Small intestine (tissue), 7 donors: ENCODE measurements around the gene RAB8A. TPM values are rescaled to one million over a fixed set of nuclear protein-coding genes. Genes with fewer than 3 reads are reported as not detected.

Experiments
- DNase-seq, 2 donors: peaks; one replicate each; pipeline versions ENCODE4 v3.0.0 to v3.0.0-alpha.2; 2013
- FAIRE-seq: peaks from 2 replicates; lab custom pipeline; 2012; peaks lifted over from hg19 to GRCh38; lab: Jason Lieb, UNC
- H3K27ac ChIP-seq, 3 donors: one replicate each; pipeline ENCODE4 v1.5.1; 2013; ENCODE audit warnings: low read length in 2 of 3, mild to moderate bottlenecking in 2 of 3, control low read depth in 1 of 3, inconsistent platforms in 1 of 3, low read depth in 1 of 3, moderate library complexity in 1 of 3
- H3K27me3 ChIP-seq, 3 donors: one replicate each; pipeline ENCODE4 v1.6.1; 2013; ENCODE audit warnings: low read length in 3 of 3, inconsistent platforms in 1 of 3; ENCODE audit not compliant: control insufficient read depth in 3 of 3, insufficient read depth in 3 of 3
- H3K36me3 ChIP-seq, 3 donors: one replicate each; pipeline ENCODE4 v1.6.1; 2013; ENCODE audit warnings: low read length in 3 of 3, inconsistent platforms in 1 of 3, low read depth in 1 of 3, mild to moderate bottlenecking in 1 of 3, moderate library complexity in 1 of 3; ENCODE audit not compliant: control insufficient read depth in 3 of 3, insufficient read depth in 2 of 3
- H3K4me1 ChIP-seq, 3 donors: one replicate each; pipeline ENCODE4 v1.6.1; 2013; ENCODE audit warnings: low read length in 2 of 3, inconsistent platforms in 1 of 3, low read depth in 1 of 3, mild to moderate bottlenecking in 1 of 3, moderate library complexity in 1 of 3; ENCODE audit not compliant: control insufficient read depth in 3 of 3, insufficient read depth in 2 of 3
- H3K4me3 ChIP-seq, 3 donors: one replicate each; pipeline ENCODE4 v1.5.1; 2013; ENCODE audit warnings: low read length in 3 of 3, control low read depth in 1 of 3, inconsistent platforms in 1 of 3, low read depth in 1 of 3, mild to moderate bottlenecking in 1 of 3, moderate library complexity in 1 of 3
- H3K9me3 ChIP-seq, 2 donors: one replicate each; pipeline ENCODE4 v1.6.1; 2013; ENCODE audit warnings: low read depth in 1 of 2, low read length in 1 of 2; ENCODE audit not compliant: control insufficient read depth in 2 of 2, insufficient read depth in 1 of 2
- WGBS, 3 donors: extraction: QIAGEN DNeasy Blood & Tissue Kit; methylation state at CpG; one replicate each; pipeline ENCODE4 v1.1.7; 2013; 5-methylcytosine and 5-hydroxymethylcytosine counted together
- polyA plus RNA-seq, 4 donors: library from polyadenylated mRNA; stranded (reverse) in 3 of 4; unstranded in 1 of 4; fragments of 200-250 nt in 3 of 4; fragments of 120-200 nt in 1 of 4; gene quantifications; one replicate each; pipeline versions ENCODE4 v1.2.1 to v1.2.3, GENCODE V29; 2013
- donor health status: healthy with polysubstance abuse.
- donor health status: control.
- donor health status: control.
- donor health status: Bipolar disorder and iron deficiency.
- donor health status: healthy.

RAB8A gene
- polyA plus RNA-seq, 4 donors: 58.0 to 107 (median 80.8) TPM

- FAIRE-seq (no peak), DNase-seq (no peak)
- no peaks in the 10 kb centered on the region for H3K9me3 ChIP-seq
- peaks cover 0 to 47% (median 27%) of the 10 kb centered on the region in 3 donors for H3K36me3 ChIP-seq
- H3K27ac ChIP-seq: no peak overlapping the region
- no peaks in the 10 kb centered on the region for H3K4me1 ChIP-seq
- H3K27me3 ChIP-seq: no peaks in the 10 kb centered on the region
- no peak overlapping the region for H3K4me3 ChIP-seq
- WGBS, 3 donors: 81 to 85% (median 81%) methylated on average over 10 of the region's 10 CpGs
Measured at GRCh38 chr19:16157601-16158000, 45.9 kb downstream of the RAB8A start.

- peaks cover 0 to 27% (median 13%) of the 10 kb centered on the region in 3 donors for H3K36me3 ChIP-seq
- DNase-seq (no peak), FAIRE-seq (no peak)
- H3K4me3 ChIP-seq: no peak overlapping the region
- H3K27ac ChIP-seq: no peak overlapping the region
- 88 to 92% (median 90%) methylated on average over 5 of the region's 5 CpGs for WGBS, 3 donors
- H3K4me1 ChIP-seq: no peaks in the 10 kb centered on the region
- no peaks in the 10 kb centered on the region for H3K27me3 ChIP-seq
- no peaks in the 10 kb centered on the region for H3K9me3 ChIP-seq
Measured at GRCh38 chr19:16159655-16160054, 48.0 kb downstream of the RAB8A start.

DNA sequence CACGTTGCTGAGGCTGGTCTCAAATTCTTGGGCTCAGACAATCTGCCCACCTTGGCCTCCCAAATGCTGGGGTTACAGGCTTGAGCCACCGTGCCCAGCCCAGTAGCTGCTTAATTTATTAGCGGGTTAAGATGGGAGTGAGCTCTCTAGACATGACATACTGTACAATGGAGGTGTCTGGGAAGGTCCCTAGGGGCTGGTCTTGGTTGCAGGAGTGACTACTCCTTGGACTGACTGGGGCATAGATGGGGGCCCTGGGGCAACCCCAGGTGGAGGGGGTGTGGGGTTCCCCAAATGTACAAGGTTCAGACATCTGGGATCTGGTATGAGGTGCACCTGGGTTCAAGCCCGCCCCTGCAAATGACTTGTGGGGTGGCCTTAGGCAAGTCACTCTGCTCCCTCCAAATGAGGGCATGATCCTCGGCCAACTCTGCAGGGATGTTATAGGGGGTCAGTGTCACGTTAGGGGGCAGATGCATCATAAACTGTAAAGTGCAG, 48.8 kb downstream of the RAB8A start:
- no peaks in the 10 kb centered on the region for H3K4me1 ChIP-seq
- no peak overlapping the region for H3K27ac ChIP-seq
- H3K4me3 ChIP-seq: no peak overlapping the region
- 61 to 67% (median 63%) methylated on average over 6 of the region's 6 CpGs for WGBS, 3 donors
- H3K36me3 ChIP-seq: peaks cover 0 to 19% (median 7%) of the 10 kb centered on the region in 3 donors
- H3K9me3 ChIP-seq: no peaks in the 10 kb centered on the region
- H3K27me3 ChIP-seq: no peaks in the 10 kb centered on the region
- FAIRE-seq: no peak
- no peak for DNase-seq

DNA sequence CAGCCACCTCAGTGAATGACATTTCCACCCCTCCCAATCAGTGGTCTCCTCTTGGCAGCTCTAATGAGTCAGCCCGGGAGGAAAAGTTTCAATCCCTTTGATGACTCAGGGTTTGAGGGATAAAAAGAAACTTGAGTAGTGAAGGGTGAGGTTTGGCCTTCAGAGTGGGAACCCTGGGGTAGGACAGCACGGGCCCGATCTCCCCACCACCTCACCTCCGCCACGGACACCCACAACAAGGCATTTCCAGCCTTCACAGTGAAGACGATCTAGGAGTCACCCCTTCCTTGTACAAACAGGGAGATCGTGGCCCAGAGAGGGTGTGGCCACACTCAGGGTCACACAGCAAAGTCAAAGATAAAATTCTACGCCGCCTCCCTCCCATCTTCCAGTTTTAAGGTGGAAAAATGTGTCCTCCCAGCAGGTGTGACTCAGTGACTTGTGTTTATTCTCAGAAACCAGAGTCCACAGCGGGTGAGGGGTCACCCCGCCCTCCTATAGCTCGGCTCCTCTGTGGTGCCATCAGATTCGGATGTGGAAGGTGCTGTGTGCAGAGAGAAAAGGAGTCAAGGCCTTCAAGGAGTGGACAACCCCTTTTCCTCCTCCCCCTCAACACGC, 49.4 kb downstream of the RAB8A start:
- Histone ChIP-seq H3K27ac (no peak overlapping the region), H3K4me3 (no peak overlapping the region), H3K4me1 (no peaks in the 10 kb centered on the region), H3K36me3 (peaks cover 0 to 14% (median 5%) of the 10 kb centered on the region in 3 donors), H3K27me3 (no peaks in the 10 kb centered on the region), H3K9me3 (no peaks in the 10 kb centered on the region)
- 39 to 58% (median 44%) methylated on average over 14 of the region's 14 CpGs for WGBS, 3 donors
- FAIRE-seq (no peak), DNase-seq (peak in 1 of 2 donors; percentile 19)

GRCh38 chr19:16161840-16162239, 50.2 kb downstream of the RAB8A start:
- WGBS, 3 donors: 53 to 80% (median 70%) methylated on average over 3 of the region's 3 CpGs
- Histone ChIP-seq H3K27me3 (no peaks in the 10 kb centered on the region), H3K9me3 (no peaks in the 10 kb centered on the region), H3K27ac (no peak overlapping the region), H3K4me3 (no peak overlapping the region), H3K36me3 (peaks cover 0 to 13% (median 5%) of the 10 kb centered on the region in 3 donors), H3K4me1 (no peaks in the 10 kb centered on the region)
- no peak for DNase-seq
- FAIRE-seq: no peak

- H3K27ac ChIP-seq: no peak overlapping the region
- H3K9me3 ChIP-seq: no peaks in the 10 kb centered on the region
- FAIRE-seq: no peak
- H3K27me3 ChIP-seq: no peaks in the 10 kb centered on the region
- H3K36me3 ChIP-seq: no peaks in the 10 kb centered on the region
- 71 to 82% (median 77%) methylated on average over 13 of the region's 13 CpGs for WGBS, 3 donors
- H3K4me1 ChIP-seq: no peaks in the 10 kb centered on the region
- no peak overlapping the region for H3K4me3 ChIP-seq
- peak in 1 of 2 donors; percentile 80 for DNase-seq
Measured at GRCh38 chr19:16164222-16164890, 52.7 kb downstream of the RAB8A start.

GRCh38 chr19:16166417-16166816, 54.7 kb downstream of the RAB8A start:
- no peaks in the 10 kb centered on the region for H3K9me3 ChIP-seq
- no peak overlapping the region for H3K4me3 ChIP-seq
- no peaks in the 10 kb centered on the region for H3K27me3 ChIP-seq
- WGBS, 3 donors: 92 to 100% (median 94%) methylated on average over 1 of the region's 1 CpG
- no peak for FAIRE-seq
- no peaks in the 10 kb centered on the region for H3K4me1 ChIP-seq
- DNase-seq: no peak
- no peak overlapping the region for H3K27ac ChIP-seq
- H3K36me3 ChIP-seq: no peaks in the 10 kb centered on the region

DNA sequence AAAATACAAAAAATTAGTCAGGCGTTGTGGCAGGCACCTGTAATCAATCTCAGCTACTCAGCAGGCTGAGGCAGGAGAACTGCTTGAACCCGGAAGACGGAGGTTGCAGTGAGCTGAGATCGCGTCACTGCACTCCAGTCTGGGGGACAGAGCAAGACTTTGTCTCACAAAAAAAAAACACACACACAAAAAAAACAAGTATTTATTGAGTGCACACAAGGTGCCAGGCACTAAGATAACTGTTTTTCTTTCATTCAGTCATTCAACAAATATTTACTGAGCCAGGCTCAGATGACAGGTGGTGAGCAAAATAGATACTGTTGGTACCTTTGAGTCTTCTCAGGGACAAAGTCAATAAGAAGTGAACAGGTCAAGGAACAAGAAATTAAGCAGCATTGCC, 55.4 kb downstream of the RAB8A start:
- Histone ChIP-seq H3K4me1 (no peaks in the 10 kb centered on the region), H3K27ac (no peak overlapping the region), H3K36me3 (no peaks in the 10 kb centered on the region), H3K4me3 (no peak overlapping the region), H3K27me3 (no peaks in the 10 kb centered on the region), H3K9me3 (no peaks in the 10 kb centered on the region)
- DNase-seq (no peak), FAIRE-seq (no peak)
- WGBS, 3 donors: 76 to 88% (median 84%) methylated on average over 5 of the region's 5 CpGs
